ENCODE results near the gene DLX3. TPM values are rescaled to one million over a fixed set of nuclear protein-coding genes. Genes with fewer than 3 reads are reported as not detected.
A peak's percentile ranks its signal among the peaks of the same experiment; 100 is the strongest.

The DLX3 gene
- total RNA-seq, 4 donors from 2014 or later: 1.8 to 2.4 (median 2.1) TPM

- peak overlapping the region in 1 of 3 donors; percentile 37 for H3K4me3 ChIP-seq (replicated peaks in 1 of 3)
- DNase-seq: no peak
- H3K27me3 ChIP-seq: no peaks in the 10 kb centered on the region
- H3K9me3 ChIP-seq: no peaks in the 10 kb centered on the region
- TF ChIP-seq POLR2A (IDR thresholded peaks at IDR 0.05) (no peak), CTCF (IDR thresholded peaks at IDR 0.05) (no peak)
- H3K27ac ChIP-seq: no peak overlapping the region
- H3K36me3 ChIP-seq: no peaks in the 10 kb centered on the region
- intact Hi-C loops (cut with DNase I): loop anchor here (2.0 to 10.0 kb wide), 4 partner anchors 115 to 430 kb away; no protein-coding TSS in a partner anchor
- peaks cover 26 to 51% of the 10 kb centered on the region in 2 donors for H3K4me1 ChIP-seq
- 24 to 39% methylated on average over 3 to 6 of the region's 6 CpGs for WGBS, 2 donors
These were observed 2.3 kb upstream of the DLX3 start for GRCh38 chr17:49997301-49997650.

GRCh38 chr17:49996495-49997300, 1.7 kb upstream of the DLX3 start:
- Histone ChIP-seq H3K27me3 (no peaks in the 10 kb centered on the region), H3K27ac (no peak overlapping the region), H3K9me3 (no peaks in the 10 kb centered on the region), H3K36me3 (no peaks in the 10 kb centered on the region), H3K4me1 (peaks cover 26 to 51% of the 10 kb centered on the region in 2 donors), H3K4me3 (replicated peaks in 1 of 3) (peak overlapping the region in 2 of 3 donors; percentile 11 to 37)
- TF ChIP-seq CTCF (IDR thresholded peaks at IDR 0.05): peak; percentile 95 to 100 (median 98)
- no peak for TF ChIP-seq POLR2A (IDR thresholded peaks at IDR 0.05)
- 5 to 8% methylated on average over 13 of the region's 58 CpGs for WGBS, 2 donors
- intact Hi-C loops (cut with DNase I): loop anchor here (2.0 to 10.0 kb wide), 4 partner anchors 114 to 429 kb away; no protein-coding TSS in a partner anchor
- DNase-seq: peak; percentile 52 to 61

GRCh38 chr17:49996121-49996494, 1.1 kb upstream of the DLX3 start:
- Histone ChIP-seq H3K27me3 (no peaks in the 10 kb centered on the region), H3K9me3 (no peaks in the 10 kb centered on the region)
- WGBS, 2 donors: 58 to 61% methylated on average over 7 of the region's 7 CpGs

GRCh38 chr17:49994085-49995054, 654 bp downstream of the DLX3 start:
- Histone ChIP-seq H3K27ac (peak overlapping the region in 1 of 3 donors; percentile 20), H3K27me3 (no peaks in the 10 kb centered on the region), H3K4me1 (peaks cover 26 to 51% of the 10 kb centered on the region in 2 donors), H3K4me3 (replicated peaks in 1 of 3) (peak overlapping the region in 2 of 3 donors; percentile 34 to 46), H3K9me3 (no peaks in the 10 kb centered on the region), H3K36me3 (no peaks in the 10 kb centered on the region)
- intact Hi-C loops (cut with DNase I): loop anchor here (5.0 to 10.0 kb wide), 3 partner anchors 112 to 427 kb away; no protein-coding TSS in a partner anchor
- 7 to 11% methylated on average over 47 to 50 of the region's 50 CpGs for WGBS, 2 donors
- no peak for TF ChIP-seq CTCF (IDR thresholded peaks at IDR 0.05)
- TF ChIP-seq POLR2A (IDR thresholded peaks at IDR 0.05): no peak
- DNase-seq: peak in 1 of 2 donors; percentile 19

More at GRCh38 chr17:49996121-49996494, 1.1 kb upstream of the DLX3 start:
- Histone ChIP-seq H3K4me3 (replicated peaks in 1 of 3) (no peak overlapping the region), H3K27ac (no peak overlapping the region), H3K4me1 (peaks cover 26 to 51% of the 10 kb centered on the region in 2 donors), H3K36me3 (no peaks in the 10 kb centered on the region)
- intact Hi-C loops (cut with DNase I): loop anchor here (2.0 to 10.0 kb wide), 4 partner anchors 114 to 429 kb away; no protein-coding TSS in a partner anchor
- peak in 1 of 2 donors; percentile 15 for DNase-seq
- no peak for TF ChIP-seq CTCF (IDR thresholded peaks at IDR 0.05)
- TF ChIP-seq POLR2A (IDR thresholded peaks at IDR 0.05): no peak

Data from thyroid gland (tissue), 4 donors.